ENCODE results near the gene KCNB1.

The KCNB1 gene

DNA sequence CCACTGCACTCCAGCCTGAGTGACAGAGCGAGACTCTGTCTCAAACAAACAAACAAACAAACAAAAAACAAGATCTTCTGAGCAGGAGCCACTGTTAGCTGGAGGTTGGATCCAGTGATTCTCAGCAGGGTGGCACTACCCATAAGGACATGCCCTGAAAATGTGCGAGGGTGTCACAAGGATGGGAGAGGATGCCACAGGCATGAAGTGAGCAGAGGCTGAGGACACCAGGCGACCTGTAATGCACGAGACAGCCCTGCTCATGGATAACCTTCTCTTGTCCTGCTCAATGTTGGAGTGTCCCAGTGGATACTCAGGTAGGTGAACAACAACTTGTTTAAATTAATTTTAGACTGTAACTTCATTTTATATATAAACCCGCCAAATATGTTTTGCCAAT lies 76.8 kb downstream of the KCNB1 start:
- no peak for DNase-seq

DNA sequence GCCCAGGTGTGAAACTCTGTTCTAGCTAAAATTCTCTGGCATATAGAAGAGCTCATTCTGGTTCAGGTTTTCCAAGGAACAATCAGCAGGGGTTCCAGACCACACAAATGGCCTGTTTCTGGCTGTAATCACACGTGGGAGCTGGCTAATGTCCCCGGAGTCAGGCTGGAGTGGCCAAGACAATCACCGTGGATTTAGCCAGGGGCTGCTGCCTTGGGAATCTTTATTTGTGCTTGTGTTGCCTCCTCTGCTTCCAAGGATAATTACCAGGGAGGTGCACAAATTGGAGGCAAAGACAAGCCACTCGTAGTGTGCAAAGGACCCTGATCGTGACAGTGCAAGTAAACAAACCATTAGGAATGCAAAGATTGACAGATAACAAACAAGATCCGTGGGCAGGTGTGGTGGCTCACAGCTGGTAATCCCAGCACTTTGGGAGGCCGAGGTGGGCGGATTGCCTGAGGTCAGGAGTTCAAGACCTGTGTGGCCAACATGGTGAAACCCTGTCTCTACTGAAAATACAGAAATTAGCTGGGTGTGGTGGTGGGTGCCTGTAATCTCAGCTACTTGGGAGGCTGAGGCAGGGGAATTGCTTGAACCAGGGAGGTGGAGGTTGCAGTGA lies 77.3 kb downstream of the KCNB1 start:
- DNase-seq: no peak

- no peak for DNase-seq
Measured at GRCh38 chr20:49404461-49404860, 78.0 kb downstream of the KCNB1 start.

GRCh38 chr20:49403911-49404310 lies 78.6 kb downstream of the KCNB1 start:
- no peak for DNase-seq

GRCh38 chr20:49403012-49403411 lies 79.5 kb downstream of the KCNB1 start:
- no peak for DNase-seq

GRCh38 chr20:49400904-49401303 lies 81.6 kb downstream of the KCNB1 start:
- no peak for DNase-seq

DNA sequence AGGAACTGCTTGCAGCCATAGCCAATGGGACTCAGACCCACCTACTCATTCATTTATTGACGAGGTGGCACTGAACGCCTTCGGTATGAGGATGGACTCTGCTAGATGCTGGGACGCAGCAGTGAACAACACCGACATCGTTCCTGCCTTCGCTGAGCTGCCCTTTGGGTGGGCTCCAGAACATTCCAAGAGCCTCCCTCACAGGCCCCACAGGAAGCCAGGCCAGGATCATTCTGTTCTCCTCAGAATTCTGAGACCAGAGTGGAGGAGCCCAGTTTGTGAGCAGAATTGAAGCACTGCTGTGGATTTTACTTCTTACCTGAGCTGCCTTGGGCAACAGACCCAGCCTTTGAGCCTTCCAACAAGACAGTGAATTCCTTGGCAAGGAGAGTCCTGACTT lies 82.1 kb downstream of the KCNB1 start:
- no peak for DNase-seq

GRCh38 chr20:49399329-49399728 lies 83.1 kb downstream of the KCNB1 start:
- DNase-seq: no peak

DNA sequence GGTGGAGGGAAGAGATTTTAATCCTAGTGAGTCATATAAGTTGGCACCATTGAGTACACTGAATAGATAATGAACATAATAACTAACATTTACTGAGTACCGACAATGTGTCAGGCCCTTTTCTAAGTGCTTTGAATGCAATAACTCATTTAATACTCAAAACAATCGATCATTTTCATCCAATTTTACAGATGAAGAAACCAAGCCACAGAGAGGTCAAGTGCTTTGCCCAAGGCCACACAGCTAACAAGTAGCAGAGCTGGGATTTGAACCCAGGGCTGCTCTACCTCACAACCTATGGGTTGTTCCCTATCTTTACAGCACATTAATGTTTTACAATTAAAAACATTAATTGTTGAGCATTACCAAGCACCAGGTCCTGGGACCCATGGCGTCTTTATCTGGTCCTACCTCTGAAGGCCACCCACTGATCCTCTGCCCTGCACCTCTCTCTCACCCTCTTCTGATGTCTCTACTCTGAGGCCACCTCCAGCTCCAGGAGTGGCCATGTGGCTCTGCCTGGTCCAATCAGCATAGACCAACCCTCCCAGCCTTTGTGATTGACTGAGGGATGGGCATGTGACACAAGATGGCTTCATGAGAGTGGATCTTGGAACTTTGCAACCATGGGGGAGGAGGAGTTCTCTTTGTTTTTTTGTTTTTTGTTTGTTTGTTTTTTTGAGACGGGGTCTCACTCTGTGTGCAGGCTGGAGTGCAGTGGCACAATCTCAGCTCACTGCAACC lies 83.9 kb downstream of the KCNB1 start:
- no peak for DNase-seq

DNA sequence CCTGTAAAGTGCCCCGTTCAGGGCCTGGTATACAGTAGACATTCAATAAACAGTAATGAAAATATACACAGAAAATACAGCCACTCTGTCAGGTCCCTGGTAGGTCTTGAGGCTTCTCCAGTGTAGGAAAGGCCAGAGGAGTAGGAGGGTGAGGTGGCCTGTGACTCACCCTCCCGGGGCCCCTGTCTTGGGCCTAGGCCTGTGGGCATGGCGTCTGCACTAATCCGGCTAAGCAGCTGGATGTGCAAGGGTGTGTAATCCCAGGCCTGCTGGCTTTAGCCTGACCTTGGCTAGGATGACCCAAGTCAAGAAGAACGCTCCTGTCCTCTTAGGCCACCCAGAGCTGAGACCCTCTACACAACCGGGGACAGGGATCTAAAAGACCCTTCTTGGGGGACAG lies 84.9 kb downstream of the KCNB1 start:
- no peak for DNase-seq

DNA sequence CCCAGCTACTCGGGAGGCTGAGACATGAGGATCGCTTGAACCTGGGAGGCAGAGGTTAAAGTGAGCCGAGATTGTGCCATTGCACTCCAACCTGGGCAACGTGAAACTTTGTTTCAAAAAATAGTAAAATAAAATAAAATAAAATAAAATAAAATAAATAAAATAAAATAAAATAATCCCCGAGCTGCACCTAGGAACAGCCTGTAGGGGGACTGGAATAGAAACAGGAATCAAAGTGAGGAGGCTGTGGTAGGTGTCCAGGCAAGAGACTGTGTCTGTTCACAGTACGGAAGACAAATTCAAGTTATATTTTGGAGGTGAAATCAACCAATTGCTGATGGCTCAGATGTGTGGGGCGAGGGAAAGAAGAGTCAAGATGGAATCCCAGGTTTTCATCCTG lies 86.2 kb downstream of the KCNB1 start:
- DNase-seq: no peak

DNA sequence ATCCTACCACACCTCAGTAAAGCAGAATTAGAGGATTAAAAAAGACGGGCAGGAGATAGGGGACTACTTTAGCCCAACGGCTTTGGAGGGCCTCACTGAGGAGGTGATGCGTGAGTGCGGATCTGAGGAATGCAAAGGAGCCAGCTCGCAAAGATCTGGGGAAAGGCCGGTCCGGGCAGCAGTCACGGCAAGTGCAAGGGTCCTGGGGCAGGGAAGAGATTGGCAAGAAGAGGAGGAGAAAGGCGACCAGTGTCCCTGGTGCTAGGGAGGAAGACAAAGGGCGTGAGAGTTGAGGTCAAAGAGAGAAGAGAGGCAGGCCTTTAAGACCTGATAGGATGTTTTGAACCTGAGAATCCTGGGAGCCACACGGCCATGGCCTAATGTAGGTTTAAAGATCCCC lies 86.8 kb downstream of the KCNB1 start:
- DNase-seq: no peak

GRCh38 chr20:49395183-49395582 lies 87.3 kb downstream of the KCNB1 start:
- no peak for DNase-seq

DNA sequence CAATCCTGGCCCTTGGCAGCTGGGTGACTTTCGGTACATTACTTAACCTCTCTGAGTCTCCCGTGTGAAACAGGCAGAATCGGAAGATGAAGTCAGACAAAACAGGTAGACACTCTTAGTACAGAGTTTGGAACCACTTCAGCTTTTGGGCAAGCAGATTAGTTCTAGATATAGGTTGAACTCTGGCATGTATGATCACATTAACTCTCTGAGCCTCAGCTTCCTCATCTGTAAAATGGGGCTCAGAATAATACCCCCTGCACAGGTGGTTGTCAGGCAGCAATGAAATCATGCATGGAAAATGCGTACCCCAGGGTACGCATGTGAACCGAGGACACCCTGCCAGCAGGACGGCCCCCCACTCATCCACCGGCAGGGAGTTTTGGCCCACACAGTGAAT lies 87.7 kb downstream of the KCNB1 start:
- no peak for DNase-seq

GRCh38 chr20:49394264-49394663 lies 88.2 kb downstream of the KCNB1 start:
- DNase-seq: no peak

- DNase-seq: no peak
Measured at GRCh38 chr20:49393803-49394202, 88.7 kb downstream of the KCNB1 start.

GRCh38 chr20:49392745-49393144 lies 89.7 kb downstream of the KCNB1 start:
- DNase-seq: no peak

GRCh38 chr20:49391404-49392245 lies 90.8 kb downstream of the KCNB1 start:
- no peak for DNase-seq

DNA sequence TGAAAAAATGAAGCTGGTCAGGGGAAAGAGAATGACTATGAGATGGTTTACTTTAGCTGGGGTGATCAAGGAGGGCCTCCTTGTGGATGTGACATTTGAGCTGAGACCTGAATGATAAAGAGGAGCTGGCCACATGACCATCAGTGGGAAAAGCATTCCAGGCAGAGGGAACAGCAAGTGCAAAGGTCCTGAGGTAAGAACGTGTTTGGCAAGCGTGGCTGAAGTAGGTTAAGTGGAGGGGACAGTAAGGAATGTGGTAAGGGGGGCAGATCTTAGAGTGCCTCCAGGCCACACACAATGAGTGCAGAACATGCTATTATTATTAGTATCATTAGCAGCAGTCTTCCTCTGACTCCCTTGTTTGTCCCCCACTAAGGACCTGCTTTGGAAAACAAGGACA lies 92.6 kb downstream of the KCNB1 start:
- DNase-seq: no peak

GRCh38 chr20:49388744-49389143 lies 93.7 kb downstream of the KCNB1 start:
- no peak for DNase-seq

GRCh38 chr20:49387581-49387939 lies 94.9 kb downstream of the KCNB1 start:
- DNase-seq: no peak

GRCh38 chr20:49386848-49387580 lies 95.5 kb downstream of the KCNB1 start:
- DNase-seq: peak; percentile 37

- no peak for DNase-seq
Measured at GRCh38 chr20:49385465-49385864, 97.0 kb downstream of the KCNB1 start.
